ENCODE measurements around the gene CDH6.

Gene CDH6

GRCh38 chr5:31197183-31197582 lies 3.7 kb downstream of the CDH6 start:
- DNase-seq (ENCODE audit: low read depth, low spot score) = peak; percentile 66

DNA sequence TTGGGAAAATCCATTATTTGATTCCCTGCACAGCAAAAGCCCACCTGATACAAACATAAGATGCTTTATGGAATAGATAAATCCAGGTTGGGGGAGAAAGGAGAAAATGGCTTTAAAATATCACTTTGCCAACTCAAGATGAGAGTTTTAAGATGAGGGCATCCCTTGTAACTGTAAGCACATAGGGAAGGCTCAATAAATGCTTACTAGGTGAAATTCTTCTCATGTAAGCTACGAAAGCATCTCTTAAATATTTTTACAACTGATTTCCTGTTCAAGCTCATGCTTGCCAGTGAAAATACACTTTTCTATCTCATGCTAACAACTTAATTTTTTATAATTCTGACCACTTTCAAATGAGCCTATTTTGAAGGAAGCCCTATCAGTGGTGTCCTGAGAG lies 11.5 kb downstream of the CDH6 start:
- no peak for DNase-seq (ENCODE audit: low read depth, low spot score)

DNA sequence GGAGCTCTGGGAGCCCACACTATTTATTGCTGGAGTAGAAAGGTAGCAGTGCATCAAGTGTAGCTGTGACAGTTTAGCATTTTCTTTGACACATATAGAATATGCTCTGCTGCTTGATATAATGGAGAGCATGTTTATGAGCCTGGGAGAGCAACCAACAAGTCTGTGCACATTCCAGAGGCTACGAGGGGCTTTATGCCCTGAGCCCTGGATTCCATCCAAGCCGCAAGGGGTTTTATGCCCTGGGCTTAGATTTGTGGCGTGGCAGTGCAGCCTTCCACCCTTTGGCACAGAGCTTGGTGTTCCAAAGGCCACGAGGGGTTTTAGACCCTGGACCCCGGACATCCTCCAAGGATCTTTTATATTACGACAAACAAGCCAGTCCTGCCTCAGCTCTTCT lies 14.6 kb downstream of the CDH6 start:
- DNase-seq (ENCODE audit: low read depth, low spot score) = no peak

GRCh38 chr5:31209334-31209733 lies 15.8 kb downstream of the CDH6 start:
- DNase-seq (ENCODE audit: low read depth, low spot score) = no peak

DNA sequence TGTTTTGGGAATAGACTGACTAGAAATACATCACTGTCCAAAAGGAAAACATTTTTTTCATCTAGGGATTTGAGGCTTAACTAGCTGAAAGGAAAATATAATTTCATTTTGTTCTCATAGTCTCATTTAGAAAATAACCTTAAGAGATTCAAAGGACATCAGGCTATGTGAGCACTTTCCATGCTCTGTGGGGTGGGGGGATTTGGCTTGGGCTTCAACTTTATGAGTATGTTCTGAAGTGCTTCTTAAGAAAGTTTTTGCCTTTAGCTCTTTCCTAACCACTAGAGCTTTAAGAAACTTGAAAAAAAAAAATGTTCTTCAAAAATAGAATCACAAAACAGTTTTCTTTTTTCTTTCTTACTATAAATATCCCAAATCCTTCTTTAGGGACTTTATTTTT lies 17.6 kb downstream of the CDH6 start:
- no peak for DNase-seq (ENCODE audit: low read depth, low spot score)

- DNase-seq (ENCODE audit: low read depth, low spot score) = no peak
Measured at GRCh38 chr5:31213257-31213656, 19.8 kb downstream of the CDH6 start.

- DNase-seq (ENCODE audit: low read depth, low spot score) = no peak
Measured at GRCh38 chr5:31213705-31214121, 20.2 kb downstream of the CDH6 start.

DNA sequence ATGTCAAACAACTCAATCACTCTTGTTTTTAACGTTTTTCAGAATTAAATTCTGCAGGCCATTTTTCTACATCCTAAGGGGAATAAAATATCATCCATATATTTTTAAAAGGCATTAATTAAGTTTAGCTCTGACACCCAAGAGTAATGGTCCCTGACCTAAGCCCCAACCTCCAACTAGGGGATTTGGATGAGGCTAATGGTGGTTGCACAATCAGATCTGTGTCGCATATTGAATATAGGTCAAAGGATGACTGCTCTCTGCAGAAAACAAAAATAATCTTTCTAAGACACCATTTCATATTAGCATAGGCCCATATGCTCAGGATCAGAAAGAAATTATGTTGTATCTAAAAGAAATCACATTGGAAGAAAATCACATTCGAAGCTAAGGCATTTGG lies 20.7 kb downstream of the CDH6 start:
- DNase-seq (ENCODE audit: low read depth, low spot score) = no peak

GRCh38 chr5:31215236-31215635 lies 21.8 kb downstream of the CDH6 start:
- no peak for DNase-seq (ENCODE audit: low read depth, low spot score)

DNA sequence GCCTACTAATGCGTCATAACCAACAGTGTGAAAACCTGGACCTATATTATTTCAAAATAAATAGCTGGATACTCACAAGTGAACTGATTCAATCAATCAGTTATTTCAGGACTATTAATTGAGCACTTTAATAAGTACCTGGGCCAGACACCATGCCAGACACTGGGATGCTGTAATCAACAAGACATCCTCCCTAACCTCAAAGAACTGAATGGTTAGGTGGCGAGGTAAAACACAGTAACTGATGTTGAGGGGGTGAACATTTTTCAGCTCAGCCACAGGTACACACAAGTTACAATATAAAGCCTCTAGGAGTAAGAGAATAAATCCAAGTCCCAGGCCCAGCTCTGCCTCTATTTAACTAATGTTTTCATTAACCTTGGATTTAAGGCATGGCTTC lies 24.0 kb downstream of the CDH6 start:
- DNase-seq (ENCODE audit: low read depth, low spot score) = no peak

GRCh38 chr5:31218978-31219377 lies 25.5 kb downstream of the CDH6 start:
- no peak for DNase-seq (ENCODE audit: low read depth, low spot score)

DNA sequence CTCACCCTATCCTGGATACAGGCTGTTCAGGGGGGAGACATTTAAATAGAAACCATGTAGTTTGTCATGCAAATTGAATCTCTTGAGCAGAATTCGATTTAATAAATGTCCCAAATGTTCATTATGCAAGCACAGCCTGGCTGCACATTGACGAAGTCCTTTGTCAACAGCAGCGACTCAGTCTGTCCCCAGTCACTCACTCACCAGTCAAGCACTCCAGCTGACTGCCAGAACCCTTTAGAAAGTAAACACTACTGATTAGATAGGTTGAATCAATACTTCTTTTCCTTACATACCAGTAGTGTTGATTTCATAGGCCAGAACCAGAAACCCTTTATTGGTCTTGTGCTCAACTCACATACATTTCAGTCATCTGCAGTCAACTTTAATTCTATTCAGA lies 27.5 kb downstream of the CDH6 start:
- DNase-seq (ENCODE audit: low read depth, low spot score) = no peak

GRCh38 chr5:31225118-31225517 lies 31.6 kb downstream of the CDH6 start:
- peak; percentile 63 for DNase-seq (ENCODE audit: low read depth, low spot score)

- DNase-seq (ENCODE audit: low read depth, low spot score) = no peak
Measured at GRCh38 chr5:31225613-31226012, 32.1 kb downstream of the CDH6 start.

- DNase-seq (ENCODE audit: low read depth, low spot score) = no peak
Measured at GRCh38 chr5:31226651-31227050, 33.2 kb downstream of the CDH6 start.

DNA sequence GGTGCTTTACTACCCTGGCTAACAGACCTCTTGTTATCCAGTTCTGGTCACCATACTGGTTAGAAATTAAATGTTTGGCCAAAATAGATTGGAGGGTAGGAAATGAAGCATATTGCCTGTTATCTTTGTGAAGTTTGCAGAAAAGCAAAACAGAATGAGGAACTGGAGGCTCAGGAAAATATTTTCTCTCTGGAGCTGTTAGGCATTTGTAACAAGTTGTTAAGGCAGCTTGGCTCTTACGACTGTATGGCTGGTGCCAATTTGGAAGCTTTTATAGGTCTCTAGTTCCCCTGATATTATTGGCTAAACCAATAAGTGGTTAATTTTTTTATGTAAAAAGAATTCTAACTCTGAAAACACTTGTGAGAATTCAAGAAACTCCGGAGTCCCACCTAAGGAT lies 35.8 kb downstream of the CDH6 start:
- no peak for DNase-seq (ENCODE audit: low read depth, low spot score)

GRCh38 chr5:31231177-31231838 lies 37.8 kb downstream of the CDH6 start:
- no peak for DNase-seq (ENCODE audit: low read depth, low spot score)

GRCh38 chr5:31232273-31232888 lies 38.9 kb downstream of the CDH6 start:
- DNase-seq (ENCODE audit: low read depth, low spot score) = peak; percentile 74

DNA sequence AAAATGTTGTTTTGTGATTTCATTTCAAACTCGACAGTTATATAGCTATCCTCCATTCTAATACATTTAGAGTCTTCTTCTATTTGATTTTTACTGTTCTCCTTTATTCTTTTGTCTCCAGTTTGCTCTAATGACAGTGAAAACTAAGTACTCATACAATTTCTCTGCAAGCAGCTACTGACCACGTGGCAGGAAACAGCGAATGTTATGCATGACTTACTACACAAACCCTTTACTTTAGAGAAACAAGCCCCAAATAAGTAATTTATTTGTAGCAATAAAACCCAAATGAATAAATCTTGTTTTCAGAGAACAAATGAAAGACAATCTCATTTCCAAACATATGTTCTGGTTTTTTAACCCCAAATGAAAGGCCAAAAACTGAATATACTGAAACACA lies 41.9 kb downstream of the CDH6 start:
- DNase-seq (ENCODE audit: low read depth, low spot score) = peak; percentile 10

GRCh38 chr5:31236339-31236738 lies 42.9 kb downstream of the CDH6 start:
- DNase-seq (ENCODE audit: low read depth, low spot score) = no peak

DNA sequence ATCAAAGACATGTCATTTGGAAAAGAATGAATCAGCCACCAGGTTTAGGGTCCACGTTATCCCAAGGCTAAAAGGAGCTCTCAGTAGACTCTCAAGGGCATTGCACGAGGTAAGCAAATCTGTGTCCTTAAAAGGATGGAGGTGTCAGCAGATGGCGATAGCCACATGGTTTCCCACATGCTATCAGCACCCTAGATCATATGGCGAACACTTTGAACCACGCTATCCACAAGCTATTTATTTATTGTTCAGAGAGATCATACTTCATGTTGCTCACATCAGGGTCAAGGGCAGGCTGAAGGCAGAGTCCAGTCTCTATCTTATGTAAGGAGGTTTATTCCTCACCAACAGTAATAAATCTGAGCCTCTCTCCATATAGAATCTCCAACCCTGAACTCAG lies 43.7 kb downstream of the CDH6 start:
- DNase-seq (ENCODE audit: low read depth, low spot score) = peak; percentile 4

DNA sequence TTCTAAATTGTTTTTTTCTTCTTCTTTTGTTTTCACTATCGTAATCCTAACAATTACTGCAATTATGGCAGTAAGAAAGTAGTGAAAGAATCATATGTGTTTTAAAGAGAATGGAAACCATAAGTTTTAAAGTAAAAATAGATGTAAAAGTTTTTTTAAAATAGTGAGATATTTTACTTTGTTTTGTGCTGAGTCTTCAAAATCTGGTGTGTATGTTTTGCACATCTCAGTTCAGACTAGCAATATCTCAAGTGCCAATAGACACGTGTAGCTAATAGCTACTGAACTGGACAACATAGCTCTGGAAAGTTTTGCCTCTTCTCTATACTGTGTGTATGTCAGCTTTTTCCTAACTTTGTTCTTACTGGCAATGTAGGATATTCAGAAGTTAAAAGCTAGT lies 45.0 kb downstream of the CDH6 start:
- no peak for DNase-seq (ENCODE audit: low read depth, low spot score)

DNA sequence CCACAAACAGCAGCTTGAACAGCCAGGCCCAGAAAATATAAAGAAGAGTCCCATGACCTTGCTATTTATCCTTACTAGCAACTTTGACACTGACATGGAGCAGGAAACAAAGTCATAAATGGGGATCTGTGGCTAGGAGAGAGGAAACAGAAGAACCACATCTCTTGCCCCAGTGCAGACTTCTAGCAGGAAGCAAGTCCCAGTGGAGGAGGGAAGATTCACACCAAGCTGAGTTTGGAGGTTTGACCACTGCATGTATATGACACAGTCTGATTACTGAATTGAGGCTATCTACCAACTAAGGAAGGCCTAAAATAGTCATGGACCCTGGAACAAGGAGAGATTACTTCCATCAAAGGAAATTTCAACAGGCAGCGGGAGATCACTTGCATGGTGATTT lies 51.4 kb downstream of the CDH6 start:
- no peak for DNase-seq (ENCODE audit: low read depth, low spot score)

- no peak for DNase-seq (ENCODE audit: low read depth, low spot score)
Measured at GRCh38 chr5:31247381-31247780, 53.9 kb downstream of the CDH6 start.
